Fibroblast of mammary gland (primary cell): ENCODE measurements around the gene FRMD1.

Source experiments
- DNase-seq: peaks from one replicate; pipeline ENCODE4 v3.0.0-alpha.2; 2010; ENCODE audit warnings: low read depth
- H3K4me3 ChIP-seq: 2 replicates; pipeline ENCODE4 v1.5.1; 2011; ENCODE audit warnings: low read depth, mild to moderate bottlenecking, low read length, moderate library complexity; ENCODE audit not compliant: control insufficient read depth
- CTCF ChIP-seq: conservative IDR thresholded peaks from 2 replicates; pipeline ENCODE4 v1.5.1; 2011; ENCODE audit warnings: low read depth, low read length, inconsistent platforms; ENCODE audit not compliant: control insufficient read depth, insufficient read depth

FRMD1 gene

GRCh38 chr6:168113226-168113625 is 34.2 kb upstream of the FRMD1 start:
- DNase-seq, result no peak
- no peak for TF ChIP-seq CTCF

GRCh38 chr6:168111911-168112310 is 32.9 kb upstream of the FRMD1 start:
- no peak overlapping the region for H3K4me3 ChIP-seq
- DNase-seq, result no peak
- TF ChIP-seq CTCF, result no peak

More at GRCh38 chr6:168113226-168113625, 34.2 kb upstream of the FRMD1 start:
- H3K4me3 ChIP-seq, result no peak overlapping the region

- no peak for TF ChIP-seq CTCF
- H3K4me3 ChIP-seq, result no peak overlapping the region
- no peak for DNase-seq
Observed at GRCh38 chr6:168110437-168110836, 31.4 kb upstream of the FRMD1 start.

- DNase-seq, result no peak
- TF ChIP-seq CTCF, result no peak
- no peak overlapping the region for H3K4me3 ChIP-seq
Observed at GRCh38 chr6:168109171-168109570, 30.2 kb upstream of the FRMD1 start.

- DNase-seq, result no peak
- no peak overlapping the region for H3K4me3 ChIP-seq
- no peak for TF ChIP-seq CTCF
Observed at GRCh38 chr6:168107191-168107983, 28.4 kb upstream of the FRMD1 start.

- no peak overlapping the region for H3K4me3 ChIP-seq
- no peak for DNase-seq
Observed at GRCh38 chr6:168106633-168107005, 27.6 kb upstream of the FRMD1 start.

More at GRCh38 chr6:168106633-168107005, 27.6 kb upstream of the FRMD1 start:
- no peak for TF ChIP-seq CTCF
